HG03469 (cell line): ENCODE measurements around the gene HTD2.
A peak's percentile ranks its signal among the peaks of the same experiment; 100 is the strongest.

ENCODE experiments used
- ATAC-seq: cut with Tn5 transposase; IDR thresholded peaks from one replicate; pipeline ENCODE4 v1.9.1; 2021; ENCODE audit warnings: mild to moderate bottlenecking, moderate library complexity, moderate number of reproducible peaks; ENCODE audit not compliant: unreplicated experiment

HTD2 gene

DNA sequence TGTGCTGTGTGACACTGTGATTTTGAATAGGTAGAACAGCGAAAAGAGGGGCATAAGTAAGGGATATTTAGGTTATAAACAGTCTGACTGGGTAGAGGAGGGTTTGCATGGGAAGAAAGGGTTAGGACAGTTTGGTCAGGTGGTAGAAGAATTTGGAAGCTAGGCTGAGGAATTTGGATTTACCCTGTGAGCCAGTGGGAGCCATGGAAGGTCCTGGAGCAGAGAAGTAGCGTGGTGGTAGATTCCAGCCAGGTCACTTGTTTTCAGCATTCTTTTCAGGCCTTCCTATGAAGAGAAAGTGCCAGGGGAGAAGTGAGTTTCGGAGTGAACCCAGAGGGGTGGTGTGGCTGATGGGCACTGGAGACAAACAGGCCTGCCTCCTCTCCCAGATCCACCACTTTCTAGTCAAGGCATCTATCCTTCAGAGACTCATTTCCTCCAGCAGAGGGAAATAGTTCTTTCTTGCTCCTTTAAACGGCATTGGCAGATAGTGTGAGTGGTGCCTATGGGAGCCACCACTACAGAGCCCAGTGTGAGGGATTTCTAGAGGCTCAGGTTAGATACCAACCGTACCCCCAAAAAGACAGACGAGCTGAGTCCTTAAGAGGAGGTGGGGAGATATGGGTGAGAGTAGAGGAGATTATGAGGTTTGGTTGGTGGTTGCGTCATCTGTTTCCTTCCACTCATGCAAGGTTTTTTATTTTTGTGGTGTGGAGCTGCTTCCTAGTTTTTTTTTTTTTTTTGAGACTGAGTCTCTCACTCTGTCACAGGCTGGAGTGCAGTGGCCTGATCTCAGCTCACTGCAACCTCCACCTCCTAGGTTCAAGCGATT, 47.6 kb downstream of the HTD2 start:
- no peak for ATAC-seq

DNA sequence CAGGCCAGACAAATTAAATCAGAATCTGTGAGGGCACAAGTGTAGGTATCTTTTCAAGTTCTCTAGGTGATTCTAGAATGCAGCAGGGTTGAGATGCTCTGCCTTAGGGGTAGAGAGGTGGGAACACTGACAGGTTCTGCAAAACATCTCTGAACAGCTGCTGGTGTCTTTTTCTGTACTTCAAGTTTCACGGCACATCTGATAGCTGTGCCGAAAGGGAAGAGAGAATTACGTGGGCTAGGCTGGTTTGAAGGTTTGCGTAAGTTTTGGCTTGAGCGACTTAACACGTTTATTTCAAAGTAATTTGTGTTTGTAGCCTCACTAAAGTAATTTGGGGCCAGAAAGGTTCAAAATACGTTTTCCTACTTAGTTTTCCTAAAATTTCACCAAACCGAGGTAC, 48.9 kb downstream of the HTD2 start:
- peak; percentile 36 for ATAC-seq

DNA sequence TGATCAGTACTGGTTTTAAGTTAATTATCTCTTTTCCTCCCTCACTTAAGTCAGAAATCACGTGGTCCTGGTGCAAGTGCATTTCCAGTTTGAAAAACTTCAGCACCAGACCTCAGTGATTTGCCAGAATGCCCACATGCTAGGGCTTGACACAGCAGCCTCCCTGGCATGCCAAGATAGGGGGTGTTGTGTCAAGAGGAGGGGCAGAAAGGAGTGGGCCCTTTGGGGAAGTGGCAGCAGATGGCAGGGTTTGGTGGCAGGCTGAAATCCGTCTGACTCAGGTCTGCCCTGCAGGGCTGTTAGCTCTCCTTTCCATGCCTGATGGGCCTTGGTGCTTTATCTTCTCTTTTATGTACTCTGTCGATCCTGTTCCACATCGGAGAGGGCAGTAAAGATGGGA, 49.7 kb downstream of the HTD2 start:
- no peak for ATAC-seq

DNA sequence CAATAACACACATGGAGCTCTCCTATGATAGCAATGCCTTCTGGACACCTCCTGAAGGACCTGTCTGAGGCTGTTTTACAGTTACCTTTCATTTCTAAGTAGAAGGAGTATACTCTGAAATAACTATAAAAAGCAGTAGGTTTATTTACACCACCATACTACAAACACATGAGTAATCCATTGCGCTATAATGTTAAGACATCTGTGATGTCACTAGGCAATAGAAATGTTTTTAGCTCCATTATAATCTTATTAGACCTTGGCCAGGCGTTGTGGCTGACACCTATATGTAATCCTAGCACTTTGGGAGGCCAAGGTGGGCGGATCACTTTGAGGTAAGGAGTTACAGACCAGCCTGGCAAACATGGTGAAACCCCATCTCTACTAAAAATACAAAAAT, 51.1 kb downstream of the HTD2 start:
- ATAC-seq, result no peak

DNA sequence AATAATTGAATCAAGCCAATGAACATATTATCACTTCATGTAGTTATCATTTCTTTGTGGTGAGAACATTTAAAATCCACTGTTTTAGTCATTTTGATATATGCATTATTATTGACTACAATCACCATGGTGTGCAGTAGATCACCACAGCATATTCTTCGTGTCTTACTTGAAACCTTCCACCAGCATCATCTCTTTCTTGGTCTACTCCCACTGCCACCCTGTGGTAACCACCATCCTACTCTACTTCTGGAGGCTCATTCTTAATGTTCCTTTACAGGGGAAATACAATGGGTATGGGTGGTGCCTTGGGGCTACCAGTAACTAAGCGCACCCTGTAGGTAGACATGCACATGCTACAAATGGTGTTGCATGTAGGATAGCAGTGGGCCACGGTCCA, 51.8 kb downstream of the HTD2 start:
- ATAC-seq, result no peak

DNA sequence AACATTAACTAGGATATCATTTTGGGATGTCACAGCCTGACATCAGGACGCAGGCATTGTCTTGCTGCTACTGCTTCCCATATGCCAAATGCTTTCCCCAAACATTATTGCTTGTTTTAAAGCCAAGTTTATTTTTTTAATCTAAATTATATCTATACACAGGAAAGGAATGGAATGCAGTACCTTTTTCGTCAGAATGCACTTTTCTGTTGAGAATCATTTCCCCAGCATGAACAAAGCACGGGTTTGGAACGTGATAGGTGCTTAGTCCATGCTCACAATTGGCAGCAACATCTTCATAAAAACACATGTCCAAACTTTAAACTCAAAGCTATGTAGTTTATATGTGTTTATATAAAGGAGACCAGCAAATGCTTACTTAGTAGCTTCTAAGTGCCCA, 52.5 kb downstream of the HTD2 start:
- no peak for ATAC-seq

DNA sequence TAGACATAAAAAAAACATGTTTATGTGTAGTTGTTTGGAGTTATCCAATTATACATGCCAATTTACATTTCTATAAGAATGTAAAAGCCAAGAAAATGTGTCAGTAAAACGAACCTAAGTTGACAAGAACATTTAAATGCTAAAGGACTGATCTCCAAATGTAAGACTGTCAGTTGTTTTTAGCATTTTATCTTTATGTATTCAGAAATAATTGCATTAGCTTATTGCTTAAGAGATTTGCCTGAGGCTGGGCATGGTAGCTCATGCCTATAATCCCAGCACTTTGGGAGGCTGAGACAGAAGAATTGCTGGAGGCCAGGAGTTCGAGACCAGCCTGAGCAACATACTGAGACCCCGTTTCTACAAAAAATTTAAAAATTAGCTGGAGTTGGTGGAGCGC, 53.3 kb downstream of the HTD2 start:
- no peak for ATAC-seq

DNA sequence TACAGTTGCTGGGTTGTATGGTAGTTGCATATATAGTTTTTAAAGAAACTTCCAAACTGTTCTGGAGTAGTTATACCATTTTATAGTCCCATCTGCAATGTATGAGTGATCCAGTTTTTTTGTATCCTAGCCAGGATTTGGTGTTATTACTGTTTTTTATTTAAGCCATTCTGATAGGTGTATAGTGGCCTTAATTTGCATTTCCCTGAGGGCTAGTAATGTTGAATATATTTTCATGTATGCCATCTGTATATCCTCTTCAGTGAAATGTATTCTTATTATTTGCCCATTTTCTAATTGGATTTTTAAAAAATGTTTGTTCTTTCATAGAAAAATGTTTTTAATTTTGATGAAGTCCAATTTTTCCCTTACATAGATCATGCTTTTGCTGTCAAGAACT, 55.5 kb downstream of the HTD2 start:
- no peak for ATAC-seq

DNA sequence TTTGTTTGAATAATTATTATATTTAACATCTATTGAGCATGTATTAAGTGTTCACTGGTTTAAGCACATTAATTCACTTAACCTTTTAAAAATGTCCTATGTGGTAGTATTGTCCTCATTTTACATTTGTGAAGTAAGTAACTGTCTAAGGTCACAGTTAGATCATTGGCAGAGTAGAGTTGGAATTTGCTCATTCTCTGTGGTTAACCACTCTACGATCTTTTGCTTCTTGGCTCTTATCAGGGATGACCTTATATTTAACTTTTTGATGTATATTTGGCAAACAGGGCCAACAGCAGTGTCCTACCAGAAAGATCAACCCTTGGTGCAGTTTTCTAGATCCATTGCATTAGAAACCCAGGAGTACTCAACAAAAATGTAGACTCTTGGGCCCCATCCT, 60.4 kb downstream of the HTD2 start:
- no peak for ATAC-seq

DNA sequence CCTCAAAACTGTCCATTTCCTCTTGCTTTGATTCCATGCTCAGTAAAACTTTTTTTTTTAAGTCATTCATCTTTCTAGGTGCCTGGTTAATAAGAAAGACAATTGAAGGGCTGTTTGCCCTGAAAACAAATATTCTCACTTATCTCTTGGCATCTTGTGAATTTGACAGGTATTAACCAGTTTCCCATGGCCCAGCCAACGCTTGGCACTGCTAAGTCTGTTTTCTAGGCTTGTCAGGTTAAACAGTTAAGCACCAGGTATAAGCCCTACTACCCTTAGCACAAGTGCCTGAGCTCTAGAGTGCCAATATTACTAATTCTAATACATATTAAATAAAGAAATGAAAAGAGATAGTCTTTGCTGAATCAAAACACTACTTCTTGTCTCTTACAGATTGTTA, 62.7 kb downstream of the HTD2 start:
- ATAC-seq, result no peak
